Colonic mucosa (tissue), 4 donors: ENCODE results near the gene INSM1. TPM values are rescaled to one million over a fixed set of nuclear protein-coding genes. Genes with fewer than 3 reads are reported as not detected.

Experiments
- DNase-seq: peaks from one replicate; pipeline ENCODE4 v3.0.0-alpha.2; 2020
- H3K27ac ChIP-seq: fragments of 200-600 bp; one replicate; pipeline ENCODE4 v1.8.0; 2021
- H3K27me3 ChIP-seq: fragments of 200-600 bp; one replicate; pipeline ENCODE4 v1.8.0; 2021
- H3K36me3 ChIP-seq: fragments of 200-600 bp; one replicate; pipeline ENCODE4 v1.8.0; 2021
- H3K4me1 ChIP-seq: fragments of 200-600 bp; one replicate; pipeline ENCODE4 v1.8.0; 2021; ENCODE audit warnings: mild to moderate bottlenecking
- H3K4me3 ChIP-seq: fragments of 200-600 bp; one replicate; pipeline ENCODE4 v1.8.0; 2021
- H3K9ac ChIP-seq, 2 donors: one replicate each; pipeline ENCODE4 v1.7.0; 2013; ENCODE audit warnings: control low read depth in 2 of 2, low read depth in 2 of 2, low read length in 2 of 2
- H3K9me3 ChIP-seq: fragments of 200-600 bp; one replicate; pipeline ENCODE4 v1.8.0; 2021
- CTCF ChIP-seq: fragments of 200-600 bp; IDR thresholded peaks from one replicate; pipeline ENCODE4 v1.8.0; 2022; ENCODE audit warnings: antibody characterized with exemption, mild to moderate bottlenecking
- intact Hi-C: fragments of 100-400 bp; cut with DNase I; formaldehyde crosslinking; loops from one replicate; pipeline ENCODE4 v1.14.1; 2022
- total RNA-seq, 2 donors: library from RNA; stranded (reverse); fragmentation: NEBNext Ultra II Directional in 1 of 2; extraction: Animal tissue kit (Norgen Biotek cat#: 25700) in 1 of 2; gene quantifications; one replicate each; pipeline ENCODE4 v1.2.1, GENCODE V29; 2021
- donor health status: healthy.
- donor health status: DM: no; HTN: no; CAD: no.
- donor health status: DM: no; HTN: no; CAD: no.

The INSM1 gene
- total RNA-seq, 2 donors from 2014 or later = 5.0 to 8.6 TPM

DNA sequence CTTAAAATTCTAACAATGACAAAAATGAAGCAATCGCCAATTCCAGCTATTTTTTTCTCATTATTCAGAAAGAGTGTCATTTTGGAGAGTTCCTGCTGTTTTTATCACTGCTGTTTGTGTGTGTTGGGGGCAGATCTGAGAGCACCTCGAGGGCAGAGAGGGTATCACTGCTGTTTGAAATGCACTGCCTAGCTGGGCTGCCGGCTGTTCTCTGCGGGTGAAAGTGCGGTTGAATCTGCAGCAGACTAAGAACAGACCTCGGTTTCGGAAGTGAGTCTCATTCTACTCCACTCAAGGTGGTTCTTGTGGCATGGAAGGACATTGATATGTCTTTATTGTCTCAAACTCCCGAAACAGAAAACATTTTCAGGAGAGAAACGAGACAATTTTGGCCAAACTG lies 18.3 kb downstream of the INSM1 start:
- Histone ChIP-seq H3K9me3 (no peaks in the 10 kb centered on the region), H3K9ac (no peak overlapping the region), H3K36me3 (no peaks in the 10 kb centered on the region), H3K4me3 (no peak overlapping the region), H3K4me1 (no peaks in the 10 kb centered on the region), H3K27me3 (no peaks in the 10 kb centered on the region), H3K27ac (no peak overlapping the region)
- no peak for TF ChIP-seq CTCF
- DNase-seq = no peak
- intact Hi-C loops = no loop called here

DNA sequence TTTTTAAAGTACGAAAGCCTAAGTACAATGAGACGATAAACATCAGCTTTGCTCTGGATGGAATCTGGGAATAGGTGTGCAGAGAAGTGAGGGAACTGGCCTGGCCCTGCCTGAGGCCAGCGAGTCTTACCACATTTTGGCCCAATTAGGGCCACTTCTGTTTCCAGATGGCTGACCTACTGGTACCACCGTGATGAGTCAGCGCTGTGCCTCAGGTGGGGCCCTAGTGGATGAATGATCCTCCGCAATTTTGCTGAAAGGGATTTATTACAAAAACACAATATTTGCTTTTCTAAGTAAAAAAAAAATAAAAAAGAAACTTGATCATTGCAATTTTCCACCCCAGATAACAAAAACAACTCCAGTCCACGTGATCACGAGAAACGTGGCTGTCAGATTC lies 22.5 kb downstream of the INSM1 start:
- Histone ChIP-seq H3K4me3 (no peak overlapping the region), H3K36me3 (no peaks in the 10 kb centered on the region), H3K27me3 (no peaks in the 10 kb centered on the region), H3K27ac (no peak overlapping the region), H3K9me3 (no peaks in the 10 kb centered on the region), H3K4me1 (no peaks in the 10 kb centered on the region), H3K9ac (no peak overlapping the region)
- no peak for TF ChIP-seq CTCF
- DNase-seq = no peak
- intact Hi-C loops = no loop called here

- H3K9me3 ChIP-seq = no peaks in the 10 kb centered on the region
- TF ChIP-seq CTCF = no peak
- H3K27me3 ChIP-seq = no peaks in the 10 kb centered on the region
- no peaks in the 10 kb centered on the region for H3K4me1 ChIP-seq
- H3K36me3 ChIP-seq = no peaks in the 10 kb centered on the region
- intact Hi-C loops = no loop called here
- H3K9ac ChIP-seq = no peak overlapping the region
- no peak overlapping the region for H3K4me3 ChIP-seq
- no peak for DNase-seq
- no peak overlapping the region for H3K27ac ChIP-seq
These were observed 23.2 kb downstream of the INSM1 start for GRCh38 chr20:20391115-20391514.

GRCh38 chr20:20391766-20392165 lies 23.9 kb downstream of the INSM1 start:
- intact Hi-C loops = no loop called here
- DNase-seq = no peak
- Histone ChIP-seq H3K27ac (no peak overlapping the region), H3K4me1 (no peaks in the 10 kb centered on the region), H3K4me3 (no peak overlapping the region), H3K9ac (no peak overlapping the region), H3K27me3 (no peaks in the 10 kb centered on the region), H3K9me3 (no peaks in the 10 kb centered on the region), H3K36me3 (no peaks in the 10 kb centered on the region)
- no peak for TF ChIP-seq CTCF

DNA sequence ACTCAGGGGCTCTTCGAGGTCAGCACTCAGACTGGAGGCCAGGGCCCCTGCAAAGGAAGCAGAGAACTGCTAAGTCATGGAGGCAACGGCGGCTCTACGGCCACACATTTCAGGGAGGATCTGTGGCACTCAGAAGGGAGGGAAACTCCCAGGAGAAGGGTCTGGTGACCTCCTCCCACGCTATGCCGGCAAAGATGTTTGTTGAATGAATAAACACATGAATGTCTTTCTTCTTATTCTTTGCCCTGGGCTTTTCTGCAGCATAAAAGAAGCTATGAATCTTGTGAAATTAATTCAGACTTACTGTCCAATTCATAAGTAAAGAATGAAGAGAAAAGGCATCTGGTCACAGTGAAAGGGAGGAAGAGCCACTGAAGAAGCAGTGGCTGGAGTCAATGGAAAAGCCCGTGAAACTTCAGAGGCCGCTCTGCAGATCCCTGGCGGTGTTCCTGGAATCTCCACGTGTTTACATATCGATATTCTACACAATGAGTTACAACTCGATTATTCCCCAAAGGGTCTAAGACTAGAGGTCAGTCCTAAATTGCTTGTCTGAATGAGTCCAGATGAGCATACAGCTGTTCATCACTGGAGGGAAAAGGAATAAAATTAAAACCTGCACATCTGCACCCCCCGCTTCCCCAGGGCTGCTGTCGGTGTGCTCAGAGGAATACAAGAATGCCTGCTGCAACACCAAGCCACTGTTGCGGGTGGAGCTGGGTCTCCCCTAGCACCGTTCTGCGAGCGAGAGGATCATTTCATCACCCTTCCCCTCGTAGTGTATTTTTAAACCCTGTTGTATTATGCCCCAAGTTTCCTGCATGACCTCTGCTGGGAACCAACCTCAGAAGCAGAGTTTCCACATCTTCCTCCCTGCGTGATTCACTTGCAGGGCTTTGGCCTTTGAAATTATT lies 25.6 kb downstream of the INSM1 start:
- TF ChIP-seq CTCF = no peak
- Histone ChIP-seq H3K36me3 (no peaks in the 10 kb centered on the region), H3K4me3 (no peak overlapping the region), H3K27me3 (no peaks in the 10 kb centered on the region), H3K27ac (no peak overlapping the region), H3K4me1 (no peaks in the 10 kb centered on the region), H3K9ac (no peak overlapping the region), H3K9me3 (no peaks in the 10 kb centered on the region)
- no peak for DNase-seq
- intact Hi-C loops = no loop called here
